ENCODE results near the gene CRAMP1.
A peak's percentile ranks its signal among the peaks of the same experiment; 100 is the strongest.

CRAMP1 gene

DNA sequence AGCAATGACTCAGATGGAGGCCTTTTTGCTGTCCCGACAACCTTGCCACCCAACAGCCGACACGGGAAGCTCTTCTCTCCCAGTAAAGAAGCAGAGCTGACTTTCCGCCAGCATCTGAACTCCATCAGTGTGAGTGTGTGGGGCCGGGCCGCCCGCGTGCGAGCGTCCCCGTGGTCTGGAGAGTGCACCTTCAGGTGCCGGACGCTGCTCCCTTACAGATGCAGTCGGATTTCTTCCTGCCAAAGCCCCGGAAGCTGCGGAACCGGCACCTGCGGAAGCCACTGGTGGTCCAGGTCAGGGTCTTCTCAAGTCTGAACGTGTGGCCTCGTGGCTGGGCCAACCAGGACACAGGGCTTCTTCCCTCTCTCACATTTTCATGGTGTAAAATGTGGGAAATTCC lies 50.4 kb downstream of the CRAMP1 start:
- DNase-seq = no peak

GRCh38 chr16:1665829-1666228 lies 53.7 kb downstream of the CRAMP1 start:
- no peak for DNase-seq

DNA sequence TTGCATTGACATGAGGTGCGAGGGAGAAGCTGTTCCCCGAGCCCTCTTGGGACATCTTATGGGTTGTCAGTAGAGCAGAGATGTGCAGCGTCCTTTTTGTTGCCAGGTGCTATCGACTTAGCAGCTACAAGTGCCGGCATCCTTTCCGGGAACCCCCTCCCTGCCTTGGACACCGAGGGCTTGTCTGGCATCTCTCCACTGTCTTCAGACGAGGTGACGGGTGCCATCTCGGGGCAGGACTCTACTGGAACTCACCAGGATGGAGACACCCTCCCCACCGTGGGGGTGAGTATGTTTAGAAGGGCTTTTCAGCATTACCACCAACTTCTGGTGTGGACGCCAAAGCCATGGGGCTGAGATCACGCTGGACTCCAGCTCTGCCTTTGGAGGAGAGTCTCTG lies 54.2 kb downstream of the CRAMP1 start:
- DNase-seq = no peak

- no peak for DNase-seq
Measured at GRCh38 chr16:1667271-1667670, 55.1 kb downstream of the CRAMP1 start.

- no peak for DNase-seq
Measured at GRCh38 chr16:1667916-1668315, 55.8 kb downstream of the CRAMP1 start.

GRCh38 chr16:1668612-1669319 lies 56.6 kb downstream of the CRAMP1 start:
- DNase-seq = no peak

- DNase-seq = no peak
Measured at GRCh38 chr16:1669698-1670097, 57.5 kb downstream of the CRAMP1 start.

GRCh38 chr16:1670371-1670770 lies 58.2 kb downstream of the CRAMP1 start:
- no peak for DNase-seq

DNA sequence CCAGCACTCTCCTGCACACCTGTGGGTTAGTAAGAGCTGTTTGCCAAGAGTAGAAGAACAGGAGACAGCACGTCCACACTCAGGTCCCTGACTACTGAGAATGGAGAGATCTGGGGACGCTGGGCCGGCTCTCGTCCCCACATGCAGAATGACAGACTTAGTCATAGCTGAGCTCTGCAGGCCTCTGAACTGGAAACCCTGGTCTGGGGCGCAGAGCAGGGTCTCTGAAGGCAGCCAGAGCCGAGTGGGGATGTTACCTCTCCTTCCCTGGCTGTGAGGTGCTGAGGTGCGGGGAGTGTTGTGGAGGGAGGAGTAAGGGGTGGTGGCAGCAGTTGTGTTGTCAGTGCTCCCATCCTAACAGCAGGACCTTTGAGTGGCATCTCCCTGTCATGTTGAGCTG lies 58.7 kb downstream of the CRAMP1 start:
- no peak for DNase-seq

- DNase-seq = no peak
Measured at GRCh38 chr16:1673424-1674151, 61.4 kb downstream of the CRAMP1 start.

DNA sequence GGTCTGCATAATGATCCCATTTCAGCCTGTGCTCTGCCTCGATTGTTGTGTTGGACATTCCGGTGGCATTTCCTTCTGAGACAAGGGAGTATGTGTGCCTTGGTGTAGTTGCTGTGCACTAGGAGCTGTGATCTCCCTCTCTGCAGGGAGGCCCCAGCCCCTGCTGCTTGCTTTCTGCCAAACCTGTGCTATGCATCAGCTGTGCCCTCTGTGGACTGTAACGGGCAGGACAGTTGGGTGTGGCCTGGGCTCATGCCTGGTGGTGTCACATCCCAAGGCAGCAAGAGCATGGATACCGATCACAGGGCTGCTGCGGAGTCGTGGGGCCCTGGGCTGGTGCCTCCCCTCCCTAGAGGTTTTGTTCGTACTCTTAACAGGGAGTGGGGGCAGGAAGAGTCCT lies 62.1 kb downstream of the CRAMP1 start:
- no peak for DNase-seq

DNA sequence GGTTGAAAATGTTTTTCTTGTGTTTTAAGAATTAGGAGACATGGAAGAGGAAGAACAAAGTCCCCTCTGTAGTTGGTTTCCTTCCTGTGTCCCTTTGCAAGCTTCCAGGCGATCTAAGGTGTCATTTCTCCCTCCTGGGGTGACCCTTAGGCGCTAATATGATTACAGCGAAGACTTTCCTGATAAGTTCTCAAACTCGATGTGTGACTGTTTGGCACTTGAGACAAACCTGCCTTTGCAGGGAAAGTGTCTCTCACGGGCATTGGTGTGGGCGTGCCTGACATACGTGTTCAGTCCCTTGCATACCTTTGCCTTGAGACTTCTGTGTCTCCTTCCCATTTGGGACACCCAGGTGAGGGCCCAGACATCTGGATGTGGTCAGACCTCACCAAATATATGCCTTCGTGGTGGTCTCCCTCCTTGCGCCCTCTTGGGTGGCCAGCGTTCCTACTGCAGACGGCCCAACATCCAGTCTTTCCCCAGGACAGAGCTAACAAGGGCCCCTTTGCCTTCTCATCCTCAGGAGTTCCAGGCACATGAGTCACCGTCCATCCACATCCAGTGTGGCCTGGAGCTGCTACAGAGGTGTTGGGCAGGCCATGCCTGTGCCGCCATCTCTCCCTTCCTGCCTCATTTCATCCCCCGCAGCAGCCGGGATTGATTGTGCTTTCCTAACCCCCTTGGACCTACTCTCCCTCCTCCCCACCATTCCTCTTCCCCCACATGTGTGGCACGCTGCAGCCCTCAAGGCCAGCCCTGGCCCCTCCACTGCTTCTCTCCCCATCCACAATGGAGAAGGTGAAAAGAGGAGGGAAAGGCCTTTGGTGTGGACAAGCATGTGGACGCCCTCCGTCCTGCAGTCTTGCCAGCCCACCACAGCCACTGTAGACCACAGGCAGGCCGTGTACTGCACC lies 62.8 kb downstream of the CRAMP1 start:
- DNase-seq = no peak

DNA sequence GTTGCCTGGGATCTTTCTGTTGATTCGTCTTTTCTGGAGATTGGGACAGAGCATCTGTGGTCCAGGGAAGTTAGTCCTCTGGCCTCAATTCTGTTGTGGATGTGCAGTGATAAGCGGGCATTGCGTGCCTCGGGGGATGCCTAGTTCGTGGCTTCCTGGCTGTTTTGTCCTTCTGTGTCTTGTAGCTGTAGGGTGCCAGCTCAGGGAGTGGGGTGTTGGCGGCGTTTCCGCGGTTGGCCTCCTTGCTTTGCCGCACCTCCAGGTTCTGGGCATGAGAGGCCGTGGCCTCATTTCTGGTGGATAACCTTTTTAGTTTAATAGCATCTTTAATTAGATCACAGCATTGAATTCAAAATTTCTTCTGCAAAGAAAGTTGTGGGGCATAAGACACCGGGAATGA lies 64.5 kb downstream of the CRAMP1 start:
- DNase-seq = no peak

DNA sequence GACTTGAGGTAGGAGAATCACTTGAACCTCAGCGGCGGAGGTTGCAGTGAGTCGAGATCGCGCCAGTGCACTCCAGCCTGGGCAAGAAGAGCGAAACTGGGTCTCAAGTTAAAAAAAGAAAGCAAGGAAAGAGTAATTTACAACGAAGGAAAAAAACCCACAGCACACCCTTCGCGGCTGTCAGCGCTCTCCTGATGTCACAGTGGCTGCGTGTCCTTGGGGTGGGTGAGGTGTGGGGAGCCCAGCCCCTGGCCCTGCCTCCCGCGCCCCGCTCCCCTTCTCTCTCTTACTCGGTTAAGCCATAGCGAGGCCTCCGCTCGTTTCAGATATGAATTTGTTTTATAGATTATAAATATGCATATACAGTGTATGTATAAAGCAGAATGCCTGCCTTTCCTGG lies 65.2 kb downstream of the CRAMP1 start:
- DNase-seq = no peak

DNA sequence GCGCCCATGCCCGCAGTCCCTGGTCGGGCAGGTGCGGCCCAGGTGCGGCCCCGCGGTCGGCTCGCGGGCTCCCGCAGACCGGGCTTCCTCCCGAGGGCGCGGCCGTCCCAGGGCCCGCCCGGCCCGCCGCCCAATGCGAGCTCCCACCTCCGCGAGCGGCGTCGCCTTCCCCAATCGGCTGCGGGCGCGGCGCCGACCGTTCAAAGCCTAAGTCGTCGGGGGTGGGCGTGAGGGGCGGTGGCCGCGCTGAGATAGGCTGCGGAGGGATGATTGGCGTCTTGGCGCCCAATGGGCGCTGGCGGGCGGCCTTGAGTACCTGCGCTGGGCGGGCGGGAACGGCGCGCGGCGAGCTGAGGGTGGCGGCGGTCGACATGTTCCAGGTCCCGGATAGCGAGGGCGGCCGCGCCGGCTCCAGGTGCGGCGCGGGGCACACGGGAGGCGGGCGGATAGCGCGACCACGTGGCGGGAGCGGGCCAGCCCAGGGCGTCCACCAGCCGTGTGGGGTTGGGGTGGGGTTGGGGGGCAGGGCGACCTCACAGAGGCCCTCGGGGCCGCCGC lies 65.9 kb downstream of the CRAMP1 start, which contains the start of gene JPT2:
TSS of gene JPT2 (plus strand) at position 338 of the 558 bp plus-strand sequence. CDS start at position 372, 34 bp downstream.
- peak; percentile 95 for DNase-seq

GRCh38 chr16:1678500-1679098 lies 66.4 kb downstream of the CRAMP1 start:
- DNase-seq = peak; percentile 44

DNA sequence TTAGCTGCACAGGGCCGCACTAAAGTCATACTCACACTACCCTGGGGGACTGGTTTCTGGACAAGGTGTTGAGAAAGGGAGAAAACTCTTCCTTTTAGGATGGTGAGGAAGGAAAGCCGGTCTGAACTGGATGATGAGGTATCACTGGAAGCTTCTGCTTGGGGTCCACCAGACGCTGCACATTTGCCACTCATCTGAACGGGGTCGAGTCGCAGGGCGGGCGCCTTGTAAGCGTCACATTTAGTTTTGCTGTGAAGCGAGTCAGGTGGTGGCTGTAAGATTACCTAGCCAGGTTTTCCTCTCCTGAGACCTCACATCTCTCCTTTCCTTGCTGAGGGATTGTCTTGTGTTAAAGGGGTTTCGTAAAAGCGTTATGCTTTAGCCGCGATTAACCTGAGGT lies 68.2 kb downstream of the CRAMP1 start:
- DNase-seq = no peak

GRCh38 chr16:1681032-1681431 lies 68.9 kb downstream of the CRAMP1 start:
- DNase-seq = no peak

DNA sequence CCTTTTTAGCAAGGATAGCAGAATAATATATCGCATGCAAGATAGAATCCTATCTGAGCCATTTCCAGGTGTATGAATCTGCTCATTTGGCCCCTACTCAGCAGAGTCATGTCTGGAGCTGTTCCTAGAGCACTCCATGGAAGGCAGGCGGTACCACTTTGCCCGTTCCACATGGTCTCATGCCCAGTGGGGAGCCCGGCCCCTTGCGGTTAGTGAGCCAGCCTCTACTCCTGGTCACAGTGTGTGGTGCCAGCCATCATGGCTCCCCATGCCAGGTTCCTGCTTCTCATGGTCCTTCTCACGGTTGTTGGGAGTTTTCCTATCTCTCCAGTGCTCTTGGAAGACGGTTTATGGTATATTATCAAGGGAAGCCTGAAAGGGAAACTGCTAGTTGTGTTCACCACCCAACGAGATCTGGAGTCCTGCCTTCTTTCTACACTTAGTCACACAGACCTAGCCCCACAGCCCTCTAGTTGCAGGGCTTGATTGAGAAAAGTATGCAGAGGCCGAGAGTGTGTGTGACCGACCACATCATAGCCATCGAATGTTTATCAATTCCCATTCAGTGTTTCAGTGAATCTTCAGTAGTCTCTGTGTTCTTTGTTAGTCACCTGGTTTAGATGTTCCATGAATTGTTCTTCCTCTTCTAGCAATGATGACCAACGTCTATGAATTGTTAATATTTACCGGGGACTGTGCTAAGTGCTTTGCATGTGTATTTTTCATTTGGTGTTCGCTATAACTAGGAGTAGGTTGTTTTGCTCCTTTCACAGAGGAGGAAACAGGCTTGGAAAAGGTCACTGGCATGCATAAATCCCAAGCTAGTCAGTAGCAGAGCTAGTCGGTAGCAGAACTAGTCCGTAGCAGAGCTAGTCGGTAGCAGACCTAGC lies 75.5 kb downstream of the CRAMP1 start:
- no peak for DNase-seq

GRCh38 chr16:1688807-1689560 lies 76.8 kb downstream of the CRAMP1 start:
- DNase-seq = no peak

GRCh38 chr16:1689853-1690252 lies 77.7 kb downstream of the CRAMP1 start:
- DNase-seq = no peak

Data from stimulated activated CD4-positive, alpha-beta T cell treated with anti-CD3 and anti-CD28 coated beads, Interleukin-12 subunit alpha, Interleukin-12 subunit beta, amount 100 ng/mL, for 4 hours (primary cell).